ENCODE results near the gene FOXO3. TPM values are rescaled to one million over a fixed set of nuclear protein-coding genes. Genes with fewer than 3 reads are reported as not detected.
A peak's percentile ranks its signal among the peaks of the same experiment; 100 is the strongest.

FOXO3 gene
- total RNA-seq, 3 donors from 2014 or later (not counting 1 experiment from before 2014, with no cell fraction given) = 43.1 to 70.4 (median 51.3) TPM

- ATAC-seq = no peak
- Mint-ChIP-seq H3K27me3 (ENCODE audit: low read depth in 2 of 2) (no peaks in the 10 kb centered on the region), H3K9me3 (no peaks in the 10 kb centered on the region), H3K4me1 (peaks cover 51 to 54% of the 10 kb centered on the region in 2 donors), H3K4me3 (peak overlapping the region; percentile 95), H3K27ac (peak overlapping the region; percentile 91), H3K36me3 (no peaks in the 10 kb centered on the region)
- Histone ChIP-seq H3K4me1 (ENCODE audit: control insufficient read depth, insufficient read depth, low read length) (peaks cover 27% of the 10 kb centered on the region), H3K36me3 (ENCODE audit: control insufficient read depth, insufficient read depth, low read length) (peaks cover 6% of the 10 kb centered on the region), H3K9me3 (ENCODE audit: control insufficient read depth, insufficient read depth, low read length) (no peaks in the 10 kb centered on the region), H3K27ac (ENCODE audit: low read length) (peak overlapping the region; percentile 37), H3K27me3 (ENCODE audit: control insufficient read depth, insufficient read depth, low read length) (no peaks in the 10 kb centered on the region), H3K4me3 (ENCODE audit: low read length) (peak overlapping the region; percentile 42)
- intact Hi-C loops (cut with micrococcal nuclease) = no loop called here
- peak in 1 of 2 donors; percentile 27 for DNase-seq
- 76% methylated on average over 10 of the region's 17 CpGs for WGBS (ENCODE audit: insufficient coverage)
- no peak for TF ChIP-seq CTCF (IDR thresholded peaks at IDR 0.05)
Observed at GRCh38 chr6:108562503-108562993, 1.8 kb downstream of the FOXO3 start.

GRCh38 chr6:108563292-108563691 lies 2.6 kb downstream of the FOXO3 start:
- H3K9me3 ChIP-seq (ENCODE audit: control insufficient read depth, insufficient read depth, low read length) = no peaks in the 10 kb centered on the region
- Mint-ChIP-seq H3K27ac (peak overlapping the region; percentile 91), H3K27me3 (ENCODE audit: low read depth in 2 of 2) (no peaks in the 10 kb centered on the region), H3K4me3 (peak overlapping the region; percentile 95), H3K36me3 (no peaks in the 10 kb centered on the region), H3K9me3 (no peaks in the 10 kb centered on the region), H3K4me1 (peaks cover 56 to 61% of the 10 kb centered on the region in 2 donors)
- 97% methylated on average over 5 of the region's 8 CpGs for WGBS (ENCODE audit: insufficient coverage)
- H3K27me3 ChIP-seq (ENCODE audit: control insufficient read depth, insufficient read depth, low read length) = no peaks in the 10 kb centered on the region
- H3K4me1 ChIP-seq (ENCODE audit: control insufficient read depth, insufficient read depth, low read length) = peaks cover 34% of the 10 kb centered on the region
- no peak for DNase-seq
- TF ChIP-seq CTCF (IDR thresholded peaks at IDR 0.05) = no peak
- H3K4me3 ChIP-seq (ENCODE audit: low read length) = no peak overlapping the region
- no peak for ATAC-seq
- peaks cover 6% of the 10 kb centered on the region for H3K36me3 ChIP-seq (ENCODE audit: control insufficient read depth, insufficient read depth, low read length)
- intact Hi-C loops (cut with micrococcal nuclease) = no loop called here
- H3K27ac ChIP-seq (ENCODE audit: low read length) = no peak overlapping the region

GRCh38 chr6:108564178-108564577 lies 3.5 kb downstream of the FOXO3 start:
- Mint-ChIP-seq H3K36me3 (no peaks in the 10 kb centered on the region), H3K27ac (peak overlapping the region; percentile 79 to 91), H3K9me3 (no peaks in the 10 kb centered on the region), H3K27me3 (ENCODE audit: low read depth in 2 of 2) (no peaks in the 10 kb centered on the region), H3K4me3 (peak overlapping the region; percentile 65), H3K4me1 (peaks cover 65 to 69% of the 10 kb centered on the region in 2 donors)
- DNase-seq (peak in 1 of 2 donors; percentile 20), ATAC-seq (no peak)
- Histone ChIP-seq H3K36me3 (ENCODE audit: control insufficient read depth, insufficient read depth, low read length) (peaks cover 10% of the 10 kb centered on the region), H3K27me3 (ENCODE audit: control insufficient read depth, insufficient read depth, low read length) (no peaks in the 10 kb centered on the region), H3K4me1 (ENCODE audit: control insufficient read depth, insufficient read depth, low read length) (peaks cover 38% of the 10 kb centered on the region), H3K27ac (ENCODE audit: low read length) (no peak overlapping the region), H3K4me3 (ENCODE audit: low read length) (no peak overlapping the region), H3K9me3 (ENCODE audit: control insufficient read depth, insufficient read depth, low read length) (no peaks in the 10 kb centered on the region)
- intact Hi-C loops (cut with micrococcal nuclease) = no loop called here
- WGBS (ENCODE audit: insufficient coverage) = no CpG with 5 or more reads among the region's 3 CpGs
- TF ChIP-seq CTCF (IDR thresholded peaks at IDR 0.05) = no peak
